A549 treated with AZD9567 at 1 μM for 4 hours (cell line): Measurements from ENCODE around the gene SMPD4. TPM values are rescaled to one million over a fixed set of nuclear protein-coding genes. Genes with fewer than 3 reads are reported as not detected.

Experiments
- total RNA-seq: library from RNA; stranded (reverse); fragments of 200-300 nt; extraction: Qiagen RNA extraction; gene quantifications from 5 replicates; pipeline ENCODE4 v1.2.3, GENCODE V29; 2022; ENCODE audit not compliant: insufficient read depth

Gene SMPD4
- total RNA-seq, result 75.1 to 81.1 TPM (median 78.8 TPM) in 5 replicates

GRCh38 chr2:130181325-130181879 is at the start of gene SMPD4:
TSS of gene SMPD4 (minus strand) at chr2:130181602. CDS start at chr2:130176592, 5,010 bp downstream.

GRCh38 chr2:130198343-130198742 is 16.9 kb upstream of the SMPD4 start, which contains the start of gene TUBA3E:
TSS of gene TUBA3E (minus strand) at chr2:130198439. CDS start at chr2:130198360, 79 bp downstream.

GRCh38 chr2:130181880-130182682 is 679 bp upstream of the SMPD4 start, which contains the start of gene MZT2B:
TSS of gene MZT2B (plus strand) at chr2:130182262. CDS start at chr2:130182283, 21 bp downstream.

GRCh38 chr2:130145006-130145414 is 36.4 kb downstream of the SMPD4 start, which contains the start of gene CCDC74B:
TSS of gene CCDC74B (minus strand) at chr2:130145112. CDS start at chr2:130144996, 116 bp downstream.

GRCh38 chr2:130129120-130129829 is 52.1 kb downstream of the SMPD4 start, which contains the start of gene POTEF:
TSS of gene POTEF (minus strand) at chr2:130129222. CDS start at chr2:130120515, 8,707 bp downstream.

Other genes starting within 250 kb of the SMPD4 start
- not detected in 5 replicates for gene RAB6C, start 201.9 kb downstream of the SMPD4 start, total RNA-seq
- 0.02 TPM in 1 of 5 replicates, not detected in the others for gene POTEF, start 52.4 kb downstream of the SMPD4 start, total RNA-seq
- gene CCDC74B, start 36.5 kb downstream of the SMPD4 start, total RNA-seq, result 5.4 to 7.1 TPM (median 6.3 TPM) in 5 replicates
- 201 to 465 TPM (median 420 TPM) in 5 replicates for gene MZT2B, start 660 bp upstream of the SMPD4 start, total RNA-seq
- gene TUBA3E, start 16.8 kb upstream of the SMPD4 start, total RNA-seq, result 2.0 to 2.9 TPM (median 2.9 TPM) in 4 of 5 replicates, not detected in the other
- 163 to 189 TPM (median 184 TPM) in 5 replicates for gene IMP4, start 161.3 kb upstream of the SMPD4 start, total RNA-seq
- gene PTPN18, start 174.5 kb upstream of the SMPD4 start, total RNA-seq, result 29.0 to 31.1 TPM (median 30.7 TPM) in 5 replicates